Adrenal gland (tissue), 5 donors: ENCODE data around the gene SLC35A1.
"Not testable (repeated sequence)": the region's sequence is repeated elsewhere in the genome, so short reads cannot be mapped to it uniquely, and the experiment has no call there.

Experiments
- POLR2A ChIP-seq, 2 donors: fragments of 450-650 bp; IDR thresholded peaks; one replicate each; pipeline ENCODE4 v1.6.1; 2017; ENCODE audit warnings: antibody characterized with exemption in 2 of 2, mild to moderate bottlenecking in 2 of 2, moderate library complexity in 1 of 2
- TF ChIP-seq, protein P1 (sequence below), 6 experiments: fragments of 450-650 bp in 4 of 6; fragments of 200-600 bp in 2 of 6; sonication (generic) in 1 of 6; IDR thresholded peaks; 1 replicate in 5 of 6; 2 replicates in 1 of 6; pipeline versions ENCODE4 v1.5.1 to v1.8.0; 2016 to 2021; ENCODE audit warnings: antibody characterized with exemption in 6 of 6, mild to moderate bottlenecking in 2 of 6, moderate library complexity in 1 of 6
- donor health status: DM: no; HTN: no; CAD: no.

DNA sequence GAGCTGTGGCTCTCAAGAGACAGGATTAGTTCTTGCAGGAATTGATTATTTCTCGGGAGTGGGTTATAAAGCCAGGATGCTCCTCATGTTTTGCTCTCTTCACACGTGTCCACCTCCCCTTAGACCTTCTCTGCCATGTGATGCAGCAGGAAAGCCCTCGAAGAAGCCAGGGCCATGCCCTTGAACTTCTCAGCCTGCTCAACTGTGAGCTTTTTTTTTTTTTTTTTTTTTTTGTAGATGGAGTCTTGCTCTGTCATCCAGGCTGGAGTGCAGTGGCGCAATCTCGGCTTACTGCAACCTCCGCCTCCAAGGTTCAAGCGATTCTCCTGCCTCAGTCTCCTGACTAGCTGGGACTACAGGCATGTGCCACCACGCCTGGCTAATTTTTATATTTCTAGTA lies 16.6 kb downstream of the SLC35A1 start:
- TF ChIP-seq, protein P1, sequence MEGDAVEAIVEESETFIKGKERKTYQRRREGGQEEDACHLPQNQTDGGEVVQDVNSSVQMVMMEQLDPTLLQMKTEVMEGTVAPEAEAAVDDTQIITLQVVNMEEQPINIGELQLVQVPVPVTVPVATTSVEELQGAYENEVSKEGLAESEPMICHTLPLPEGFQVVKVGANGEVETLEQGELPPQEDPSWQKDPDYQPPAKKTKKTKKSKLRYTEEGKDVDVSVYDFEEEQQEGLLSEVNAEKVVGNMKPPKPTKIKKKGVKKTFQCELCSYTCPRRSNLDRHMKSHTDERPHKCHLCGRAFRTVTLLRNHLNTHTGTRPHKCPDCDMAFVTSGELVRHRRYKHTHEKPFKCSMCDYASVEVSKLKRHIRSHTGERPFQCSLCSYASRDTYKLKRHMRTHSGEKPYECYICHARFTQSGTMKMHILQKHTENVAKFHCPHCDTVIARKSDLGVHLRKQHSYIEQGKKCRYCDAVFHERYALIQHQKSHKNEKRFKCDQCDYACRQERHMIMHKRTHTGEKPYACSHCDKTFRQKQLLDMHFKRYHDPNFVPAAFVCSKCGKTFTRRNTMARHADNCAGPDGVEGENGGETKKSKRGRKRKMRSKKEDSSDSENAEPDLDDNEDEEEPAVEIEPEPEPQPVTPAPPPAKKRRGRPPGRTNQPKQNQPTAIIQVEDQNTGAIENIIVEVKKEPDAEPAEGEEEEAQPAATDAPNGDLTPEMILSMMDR (IDR thresholded peaks at IDR 0.05): not testable (repeated sequence)
- not testable (repeated sequence) for TF ChIP-seq POLR2A (IDR thresholded peaks at IDR 0.05)
